WERI-Rb-1 (cell line): ENCODE measurements around the gene WIPF2.
A peak's percentile ranks its signal among the peaks of the same experiment; 100 is the strongest.

Experiments used
- DNase-seq: peaks from one replicate; pipeline ENCODE4 v3.0.0-alpha.2; 2020
- H3K27ac ChIP-seq: fragments of 250-450 bp; sonication (Bioruptor Pico); 2 replicates; pipeline ENCODE4 v1.5.1; 2020; ENCODE audit warnings: mild to moderate bottlenecking, moderate library complexity
- H3K27me3 ChIP-seq: fragments of 250-450 bp; sonication (Bioruptor Pico); 2 replicates; pipeline ENCODE4 v1.5.1; 2021; ENCODE audit warnings: mild to moderate bottlenecking, low read depth, moderate library complexity; ENCODE audit not compliant: insufficient read depth, severe bottlenecking
- H3K36me3 ChIP-seq: fragments of 250-450 bp; sonication (Bioruptor Pico); 2 replicates; pipeline ENCODE4 v1.5.1; 2020; ENCODE audit warnings: mild to moderate bottlenecking, moderate library complexity
- H3K4me3 ChIP-seq: 2 replicates; pipeline ENCODE4 v1.5.1; 2011; ENCODE audit warnings: low read depth, mild to moderate bottlenecking, control low read depth, low read length
- H3K9me3 ChIP-seq: fragments of 250-450 bp; sonication (Bioruptor Pico); 2 replicates; pipeline ENCODE4 v1.5.1; 2021; ENCODE audit warnings: mild to moderate bottlenecking, moderate library complexity; ENCODE audit not compliant: severe bottlenecking
- TF ChIP-seq, protein P1 (sequence below): IDR thresholded peaks from 2 replicates; pipeline ENCODE4 v1.5.1; 2011; ENCODE audit warnings: low read depth, mild to moderate bottlenecking, control low read depth, inconsistent platforms, low read length

Gene WIPF2

DNA sequence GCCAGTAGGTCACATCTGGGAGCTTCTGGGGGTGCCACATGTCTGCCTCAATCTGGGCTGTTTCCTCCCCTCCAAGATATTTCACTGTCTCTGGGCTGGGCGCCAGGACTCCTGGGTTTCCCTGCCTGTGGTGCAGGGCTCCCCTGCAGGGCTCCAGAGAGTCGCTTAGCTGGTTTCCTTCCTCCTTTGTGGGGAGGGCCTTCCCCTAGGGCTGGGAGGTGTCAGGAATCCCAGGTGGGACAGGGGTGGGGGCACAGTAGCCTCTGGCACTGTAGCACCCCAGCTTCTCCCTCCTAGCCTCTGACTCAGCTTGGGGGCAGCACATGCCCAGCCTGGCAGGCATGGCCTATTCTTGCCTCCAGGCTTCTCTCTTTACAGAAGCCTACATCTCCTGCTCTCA, 92.5 kb downstream of the WIPF2 start:
- DNase-seq: no peak
- TF ChIP-seq, protein P1, sequence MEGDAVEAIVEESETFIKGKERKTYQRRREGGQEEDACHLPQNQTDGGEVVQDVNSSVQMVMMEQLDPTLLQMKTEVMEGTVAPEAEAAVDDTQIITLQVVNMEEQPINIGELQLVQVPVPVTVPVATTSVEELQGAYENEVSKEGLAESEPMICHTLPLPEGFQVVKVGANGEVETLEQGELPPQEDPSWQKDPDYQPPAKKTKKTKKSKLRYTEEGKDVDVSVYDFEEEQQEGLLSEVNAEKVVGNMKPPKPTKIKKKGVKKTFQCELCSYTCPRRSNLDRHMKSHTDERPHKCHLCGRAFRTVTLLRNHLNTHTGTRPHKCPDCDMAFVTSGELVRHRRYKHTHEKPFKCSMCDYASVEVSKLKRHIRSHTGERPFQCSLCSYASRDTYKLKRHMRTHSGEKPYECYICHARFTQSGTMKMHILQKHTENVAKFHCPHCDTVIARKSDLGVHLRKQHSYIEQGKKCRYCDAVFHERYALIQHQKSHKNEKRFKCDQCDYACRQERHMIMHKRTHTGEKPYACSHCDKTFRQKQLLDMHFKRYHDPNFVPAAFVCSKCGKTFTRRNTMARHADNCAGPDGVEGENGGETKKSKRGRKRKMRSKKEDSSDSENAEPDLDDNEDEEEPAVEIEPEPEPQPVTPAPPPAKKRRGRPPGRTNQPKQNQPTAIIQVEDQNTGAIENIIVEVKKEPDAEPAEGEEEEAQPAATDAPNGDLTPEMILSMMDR: no peak
- Histone ChIP-seq H3K27ac (peak overlapping the region; percentile 78), H3K4me3 (no peak overlapping the region), H3K36me3 (no peaks in the 10 kb centered on the region; the same call in 1 of the 2 replicates), H3K9me3 (no peaks in the 10 kb centered on the region), H3K27me3 (no peaks in the 10 kb centered on the region)

DNA sequence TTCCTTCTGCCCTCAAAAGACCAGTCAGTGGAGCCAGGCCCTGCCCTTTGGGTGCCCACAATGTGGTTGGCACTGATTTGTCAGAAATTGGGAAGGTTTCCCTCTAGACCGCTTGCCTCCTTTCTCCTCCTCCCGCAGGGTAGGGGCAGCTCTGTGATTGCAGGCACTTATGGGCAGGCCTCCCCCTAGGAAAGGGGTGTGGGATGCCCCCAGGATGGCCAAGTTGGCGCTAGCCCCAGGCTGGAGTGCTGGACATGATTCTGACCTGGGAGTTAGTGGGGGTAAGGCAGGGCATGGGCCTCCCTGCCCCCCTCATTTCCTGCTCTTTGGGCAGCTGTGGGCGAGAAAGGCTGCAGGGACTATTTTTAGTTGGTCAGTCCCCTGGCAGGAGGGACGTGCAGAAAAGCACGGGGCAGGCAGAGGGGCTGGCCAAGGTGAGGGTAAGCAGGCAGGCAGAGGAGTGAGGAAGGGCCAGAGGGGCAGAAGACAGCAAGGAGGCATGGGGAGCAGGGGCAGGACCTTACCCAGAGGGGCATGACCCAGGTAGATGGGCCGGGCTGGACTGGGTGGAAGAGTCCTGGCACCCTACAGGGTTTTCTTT, 93.1 kb downstream of the WIPF2 start:
- H3K4me3 ChIP-seq: no peak overlapping the region
- no peak for DNase-seq
- no peak overlapping the region for H3K27ac ChIP-seq
- H3K27me3 ChIP-seq: no peaks in the 10 kb centered on the region
- TF ChIP-seq, protein P1: no peak
- no peaks in the 10 kb centered on the region for H3K9me3 ChIP-seq
- H3K36me3 ChIP-seq: no peaks in the 10 kb centered on the region

GRCh38 chr17:40312893-40313667, 94.0 kb downstream of the WIPF2 start:
- DNase-seq: no peak
- H3K9me3 ChIP-seq: no peaks in the 10 kb centered on the region
- no peaks in the 10 kb centered on the region for H3K27me3 ChIP-seq
- no peak overlapping the region for H3K27ac ChIP-seq
- TF ChIP-seq, protein P1: no peak
- no peak overlapping the region for H3K4me3 ChIP-seq
- no peaks in the 10 kb centered on the region for H3K36me3 ChIP-seq

GRCh38 chr17:40313668-40314583, 94.8 kb downstream of the WIPF2 start:
- no peak for DNase-seq
- TF ChIP-seq, protein P1: no peak
- Histone ChIP-seq H3K27ac (no peak overlapping the region), H3K4me3 (no peak overlapping the region), H3K27me3 (no peaks in the 10 kb centered on the region), H3K36me3 (no peaks in the 10 kb centered on the region), H3K9me3 (no peaks in the 10 kb centered on the region)

DNA sequence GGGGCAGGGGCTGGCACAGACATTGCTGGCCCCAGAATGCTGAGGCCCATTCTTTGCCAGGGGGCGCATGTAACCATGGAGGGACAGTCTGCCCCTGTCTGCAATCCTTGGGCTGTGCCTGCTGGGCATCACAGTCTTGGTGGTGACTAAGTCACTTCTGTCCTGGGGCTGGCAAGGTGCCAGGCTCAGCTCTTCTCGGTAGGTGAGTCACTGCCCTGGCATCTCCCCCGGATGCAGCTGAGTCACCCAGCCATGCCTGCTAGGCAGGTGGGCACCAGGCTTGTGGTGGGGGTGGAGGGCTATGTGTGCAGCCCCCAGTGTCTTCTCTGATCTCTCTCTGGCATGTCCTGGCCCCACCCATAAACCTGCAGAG, 95.5 kb downstream of the WIPF2 start:
- no peaks in the 10 kb centered on the region for H3K9me3 ChIP-seq
- no peaks in the 10 kb centered on the region for H3K36me3 ChIP-seq
- H3K4me3 ChIP-seq: no peak overlapping the region
- TF ChIP-seq, protein P1: no peak
- H3K27ac ChIP-seq: no peak overlapping the region
- DNase-seq: no peak
- H3K27me3 ChIP-seq: no peaks in the 10 kb centered on the region
